HEK293T (cell line): ENCODE results near the gene UBE2E2.

ENCODE experiments used
- ARNT ChIP-seq: fragments of 450-650 bp; IDR thresholded peaks from 2 replicates; pipeline ENCODE4 v1.6.1; 2017; ENCODE audit warnings: mild to moderate bottlenecking
- BHLHE40 ChIP-seq: fragments of 450-650 bp; IDR thresholded peaks from 2 replicates; pipeline ENCODE4 v1.6.1; 2016; ENCODE audit warnings: mild to moderate bottlenecking, moderate library complexity, borderline replicate concordance
- CTBP1 ChIP-seq: fragments of 450-650 bp; IDR thresholded peaks from 2 replicates; pipeline ENCODE4 v1.6.1; 2016; ENCODE audit warnings: borderline replicate concordance
- ELF4 ChIP-seq: fragments of 450-650 bp; IDR thresholded peaks from 2 replicates; pipeline ENCODE4 v1.6.1; 2017; ENCODE audit warnings: antibody characterized with exemption
- FOXA1 ChIP-seq: fragments of 450-650 bp; IDR thresholded peaks from 2 replicates; pipeline ENCODE4 v1.6.1; 2016; ENCODE audit warnings: mild to moderate bottlenecking
- FOXM1 ChIP-seq: fragments of 450-650 bp; IDR thresholded peaks from 2 replicates; pipeline ENCODE4 v1.6.1; 2017; ENCODE audit warnings: mild to moderate bottlenecking, borderline replicate concordance
- L3MBTL2 ChIP-seq: fragments of 450-650 bp; conservative IDR thresholded peaks from 2 replicates; pipeline ENCODE4 v1.6.1; 2016; ENCODE audit warnings: mild to moderate bottlenecking
- LEF1 ChIP-seq: fragments of 450-650 bp; IDR thresholded peaks from 2 replicates; pipeline ENCODE4 v1.6.1; 2017; ENCODE audit warnings: mild to moderate bottlenecking, borderline replicate concordance
- NFRKB ChIP-seq: fragments of 450-650 bp; IDR thresholded peaks from 2 replicates; pipeline ENCODE4 v1.6.1; 2016; ENCODE audit warnings: mild to moderate bottlenecking, moderate library complexity
- SP1 ChIP-seq: fragments of 450-650 bp; IDR thresholded peaks from 2 replicates; pipeline ENCODE4 v1.6.1; 2017
- SUZ12 ChIP-seq: fragments of 450-650 bp; IDR thresholded peaks from 2 replicates; pipeline ENCODE4 v1.6.1; 2016; ENCODE audit warnings: mild to moderate bottlenecking
- TARDBP ChIP-seq: fragments of 450-650 bp; IDR thresholded peaks from 2 replicates; pipeline ENCODE4 v1.6.1; 2016

GRCh38 chr3:23294770-23295387 lies 91.8 kb downstream of the UBE2E2 start:
- TF ChIP-seq SP1 (no peak), FOXM1 (no peak), BHLHE40 (no peak), LEF1 (no peak), FOXA1 (no peak), L3MBTL2 (no peak), NFRKB (no peak), TARDBP (no peak), CTBP1 (no peak), ELF4 (no peak), ARNT (no peak), SUZ12 (no peak)
